GM19240 (cell line): ENCODE measurements around the gene SMURF1.
"Not testable (repeated sequence)": the region's sequence is repeated elsewhere in the genome, so short reads cannot be mapped to it uniquely, and the experiment has no call there.

Experiments
- DNase-seq: peaks from one replicate; pipeline ENCODE4 v3.0.0; 2011; ENCODE audit warnings: low spot score; ENCODE audit not compliant: insufficient read length

SMURF1 gene

DNA sequence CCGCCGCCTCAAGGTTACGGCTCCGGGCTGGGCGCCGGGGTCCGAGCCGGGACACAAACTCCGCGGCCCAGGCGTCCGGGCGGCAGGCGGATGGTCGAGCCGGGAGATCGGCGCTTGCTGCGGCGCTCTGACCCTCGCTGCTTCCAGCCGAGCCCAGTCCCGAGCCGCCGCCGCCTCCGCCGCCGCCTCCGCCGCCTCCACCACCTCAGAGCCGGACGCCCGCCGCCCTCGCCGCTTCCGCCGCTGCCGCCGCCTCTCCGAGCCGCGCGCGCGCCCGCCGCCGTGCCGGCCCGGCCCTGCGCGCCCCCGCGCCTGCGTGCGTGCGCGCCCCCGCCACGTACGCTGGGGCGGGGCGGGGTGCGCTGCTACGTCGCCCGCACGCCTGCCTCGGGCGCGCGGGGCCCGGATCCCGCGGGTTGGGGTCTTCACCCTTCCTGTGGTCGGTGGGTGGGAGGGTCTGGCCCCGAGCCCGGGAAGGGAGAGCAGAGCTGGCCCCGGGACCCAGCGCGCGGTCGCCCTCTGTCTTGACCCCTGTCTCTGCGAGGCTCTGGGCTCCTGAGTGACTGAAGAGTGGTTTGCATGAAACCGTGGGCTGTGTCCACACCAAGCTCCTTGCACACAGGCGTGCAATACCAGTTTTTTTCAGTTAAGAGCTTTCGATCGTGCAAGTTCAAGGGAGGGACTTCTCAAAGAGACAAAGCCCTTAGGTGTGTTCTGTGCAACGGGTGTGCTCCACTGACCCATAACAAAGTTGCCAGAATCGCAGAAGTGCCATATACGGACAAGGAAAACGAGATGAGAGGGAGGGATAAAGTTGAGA lies at the start of gene SMURF1:
TSS of gene SMURF1 (minus strand) at position 256 of the 820 bp plus-strand sequence. CDS start 328 bp downstream, outside the sequence.
- DNase-seq = peak; percentile 33

DNA sequence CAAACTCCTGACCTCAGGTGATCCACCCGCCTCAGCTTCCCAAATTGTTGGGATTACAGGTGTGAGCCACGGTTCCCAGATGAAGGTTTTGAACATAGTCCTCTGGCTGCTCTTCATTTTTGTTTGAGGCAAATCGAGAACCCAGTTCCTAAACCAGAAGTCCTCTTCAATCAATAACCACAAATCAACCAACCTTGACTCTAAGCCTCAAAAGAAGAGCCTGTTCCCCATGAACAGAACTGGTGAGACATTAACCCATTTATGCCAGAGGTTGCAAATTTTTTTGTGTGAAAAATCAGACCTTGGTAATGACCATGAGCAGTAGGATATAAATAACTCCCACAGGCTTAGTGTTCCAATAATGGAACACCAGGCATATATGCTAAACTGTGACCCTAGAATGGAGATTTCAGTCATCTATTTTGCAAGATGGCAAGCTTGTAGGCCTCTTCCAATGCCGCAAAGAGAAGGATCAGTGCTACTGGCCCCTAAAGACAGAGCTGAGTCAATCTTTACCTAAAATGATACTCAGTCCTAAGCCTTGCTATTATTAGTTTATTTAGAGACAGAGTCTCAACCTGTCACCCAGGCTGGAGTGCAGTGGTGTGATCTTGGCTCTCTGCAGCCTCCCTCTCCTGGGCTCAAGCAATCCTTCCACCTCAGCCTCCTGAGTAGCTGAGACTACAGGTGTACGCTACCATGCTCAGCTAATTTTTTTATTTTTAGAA lies 48.1 kb upstream of the SMURF1 start:
- DNase-seq = no peak

DNA sequence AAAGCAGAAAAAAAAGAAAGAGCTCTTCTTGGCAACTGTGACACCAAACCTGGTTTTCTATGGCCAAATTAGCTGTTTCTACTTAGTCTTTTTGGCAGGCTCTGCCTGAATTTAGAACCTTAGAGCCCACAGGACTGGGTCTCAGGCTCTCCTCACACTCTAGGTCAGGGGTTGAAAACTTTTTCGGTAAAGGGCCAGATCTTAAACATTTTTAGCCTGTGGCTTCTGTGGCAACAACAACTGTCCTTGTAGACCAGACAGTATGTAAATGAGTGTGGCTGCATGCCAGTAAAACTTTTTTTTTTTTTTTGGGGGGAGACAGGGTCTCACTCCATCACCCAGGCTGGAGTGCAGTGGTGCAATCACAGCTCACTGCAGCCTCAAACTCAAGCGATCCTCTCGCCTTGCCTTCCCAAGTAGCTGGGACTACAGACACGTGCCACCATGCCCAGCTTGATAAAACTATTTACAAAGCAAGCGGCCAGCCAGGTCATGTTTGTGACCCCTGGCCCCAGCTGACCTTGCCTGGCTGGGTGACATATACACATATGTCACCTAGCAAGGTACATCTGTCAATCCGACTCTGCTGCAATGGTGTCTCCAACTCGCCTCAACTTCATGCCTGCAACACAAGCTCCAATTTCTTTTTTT lies 46.6 kb upstream of the SMURF1 start:
- DNase-seq = no peak

DNA sequence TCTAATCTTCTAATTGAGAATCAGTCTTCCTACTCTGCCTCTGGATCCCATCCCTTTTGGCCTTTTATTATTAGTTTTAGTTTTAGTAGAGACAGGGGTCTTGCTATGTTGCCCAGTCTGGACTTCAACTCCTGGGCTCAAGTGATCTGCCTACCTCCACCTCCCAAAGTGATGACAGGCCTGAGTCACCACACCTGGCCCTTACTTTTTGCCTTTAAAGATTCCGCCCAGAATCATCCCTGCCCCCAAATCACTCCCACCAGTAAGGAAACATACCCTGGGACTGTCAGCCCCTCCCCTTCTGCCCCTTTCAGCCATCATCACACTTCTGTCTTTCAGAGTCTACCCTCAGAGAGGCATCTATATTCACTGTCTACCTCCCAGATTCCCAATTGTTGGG lies 45.3 kb upstream of the SMURF1 start:
- no peak for DNase-seq

DNA sequence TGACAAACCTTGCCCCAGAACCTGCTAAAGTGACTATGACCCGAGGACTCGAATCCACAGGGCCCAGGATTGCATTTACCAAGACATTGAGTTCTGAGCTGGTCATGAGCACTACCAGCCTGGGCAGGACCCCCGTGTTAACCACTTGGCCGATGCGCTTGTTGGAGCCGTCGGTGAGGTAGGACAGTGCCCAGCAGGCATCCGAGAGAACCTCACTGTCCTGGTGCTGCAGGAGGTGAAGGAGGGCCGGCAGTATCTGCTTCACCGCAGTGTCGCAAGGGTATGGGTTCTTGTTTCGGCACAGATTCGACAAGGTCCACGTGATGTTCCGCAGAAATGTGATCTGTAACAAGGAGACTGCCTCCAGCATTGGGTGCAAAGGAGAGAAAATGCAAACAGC lies 44.3 kb upstream of the SMURF1 start:
- DNase-seq = no peak

DNA sequence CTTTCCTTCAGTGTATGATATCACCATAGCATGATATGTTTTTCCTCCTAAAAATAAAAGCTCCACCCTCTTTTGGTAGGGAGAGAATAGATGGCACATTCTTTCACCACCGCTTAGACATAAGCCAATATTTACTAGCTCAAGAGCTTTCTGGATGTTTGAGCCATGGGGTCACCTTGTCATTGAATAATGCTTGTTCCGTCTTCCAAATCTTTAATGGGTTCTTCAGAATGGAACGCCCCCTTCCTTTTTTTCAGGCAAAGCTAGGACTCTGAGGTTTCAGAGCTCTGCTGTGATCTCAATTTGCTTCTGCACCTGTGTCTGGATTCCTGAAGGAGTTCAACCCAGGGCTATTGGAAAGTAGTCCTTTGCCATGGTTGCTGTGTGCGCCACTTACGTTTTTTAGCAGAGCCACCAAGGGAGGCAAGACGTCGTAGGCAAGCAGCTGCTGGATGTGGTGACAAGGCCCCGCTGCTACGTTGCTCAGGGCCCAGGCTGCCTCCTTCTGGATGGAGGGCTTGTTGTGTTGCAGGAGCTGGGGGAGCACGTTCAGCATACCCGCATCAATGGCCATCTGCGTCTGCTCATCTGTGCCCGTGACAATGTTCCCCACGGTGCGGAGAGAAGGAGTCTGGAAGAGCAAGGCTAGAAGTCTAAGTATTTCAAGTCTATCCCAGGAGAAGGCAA lies 40.8 kb upstream of the SMURF1 start:
- no peak for DNase-seq

DNA sequence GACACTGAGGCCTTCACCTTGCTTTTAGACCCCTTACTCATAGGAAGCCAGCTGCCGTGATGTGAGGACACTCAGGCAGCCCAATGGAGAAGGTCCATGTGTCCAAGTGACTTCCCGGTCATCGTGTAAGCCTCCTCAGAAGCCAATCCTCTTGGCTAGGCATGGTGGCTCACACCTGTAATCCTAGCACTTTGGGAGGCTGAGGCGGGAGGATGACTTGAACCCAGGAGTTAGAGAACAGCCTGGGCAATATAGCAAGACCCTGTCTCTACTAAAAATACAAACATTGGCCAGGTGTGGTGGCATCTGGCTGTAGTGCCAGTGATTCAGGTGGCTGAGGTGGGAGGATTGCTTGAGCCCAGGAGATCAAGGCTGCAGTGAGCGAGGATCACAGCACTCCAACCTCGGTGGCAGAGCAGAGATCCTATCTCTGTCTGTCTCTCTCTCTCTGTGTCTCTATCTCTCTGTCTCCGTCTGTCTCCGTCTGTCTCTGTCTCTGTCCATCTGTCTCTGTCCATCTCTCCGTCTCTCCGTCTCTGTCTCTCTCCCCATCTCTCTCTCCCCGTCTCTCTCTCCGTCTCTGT lies 36.3 kb upstream of the SMURF1 start:
- DNase-seq = no peak

DNA sequence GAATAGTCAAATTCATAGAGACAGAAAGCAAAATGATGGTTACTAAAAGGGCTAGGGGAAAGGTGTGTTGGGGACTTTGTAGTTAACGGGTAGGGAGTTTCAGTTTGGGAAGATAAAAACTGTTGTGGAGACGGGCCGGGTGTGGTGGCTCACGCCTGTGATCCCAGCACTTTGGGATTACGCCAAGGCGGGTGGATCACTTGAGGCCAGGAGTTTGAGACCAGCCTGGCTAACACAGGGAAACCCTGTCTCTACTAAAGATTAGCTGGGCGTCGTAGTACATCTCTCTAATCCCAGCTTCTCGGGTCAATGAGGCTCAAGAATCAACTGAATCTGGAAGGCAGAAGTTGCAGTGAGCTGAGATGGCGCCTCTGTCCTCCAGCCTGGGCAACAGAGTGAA lies 33.3 kb upstream of the SMURF1 start:
- DNase-seq = no peak

DNA sequence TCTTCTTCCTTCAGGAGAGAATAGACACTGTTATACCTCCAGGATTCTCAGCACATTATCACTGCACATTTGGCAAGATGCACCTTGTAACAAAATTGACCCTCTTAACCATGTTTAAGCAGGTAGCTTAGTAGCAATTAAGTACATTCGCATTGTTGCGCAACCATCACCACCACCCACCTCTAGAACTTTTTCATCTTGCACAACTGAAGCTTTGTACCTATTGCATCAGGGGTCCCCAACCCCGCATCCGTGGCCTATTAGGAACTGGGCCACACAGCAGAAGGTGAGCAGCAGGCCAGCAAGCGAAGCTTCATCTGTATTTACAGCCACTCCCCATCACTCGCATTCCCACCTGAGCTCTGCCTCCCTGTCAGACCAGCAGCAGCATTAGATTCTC lies 29.9 kb upstream of the SMURF1 start:
- DNase-seq = no peak

DNA sequence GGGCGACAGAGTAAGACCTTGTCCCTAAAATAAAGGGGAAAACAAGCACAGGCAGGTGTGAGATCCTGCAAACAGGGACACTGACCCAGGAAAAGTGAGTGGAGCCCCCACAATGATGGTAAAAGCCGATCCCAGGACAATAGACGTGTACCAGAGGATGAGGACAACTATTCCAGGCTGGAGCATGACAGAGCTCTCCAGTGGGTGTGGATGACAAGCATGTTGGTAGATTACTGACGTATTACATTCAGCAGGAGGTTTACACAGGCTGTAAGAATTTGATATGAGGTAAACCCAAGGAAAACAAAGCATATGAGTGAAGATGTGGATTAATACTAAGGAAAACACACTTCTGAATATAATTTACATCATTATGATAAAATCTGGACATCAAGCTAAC lies 27.8 kb upstream of the SMURF1 start:
- DNase-seq = no peak

DNA sequence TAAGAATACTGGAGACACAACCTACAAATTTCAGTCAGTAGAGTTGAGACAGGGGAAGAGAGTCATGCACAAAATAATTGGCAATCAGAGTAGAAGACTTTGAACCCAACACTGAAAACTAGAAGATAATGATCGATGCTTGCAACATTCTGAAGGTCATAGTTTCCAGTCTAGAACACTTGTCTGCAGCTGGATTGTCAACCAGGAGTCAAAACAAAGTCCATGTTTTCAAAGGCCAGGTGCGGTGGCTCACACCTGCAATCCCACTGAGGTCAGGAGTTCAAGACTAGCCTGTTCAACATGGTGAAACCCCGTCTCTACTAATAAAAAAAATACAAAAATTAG lies 26.8 kb upstream of the SMURF1 start:
- DNase-seq = no peak

DNA sequence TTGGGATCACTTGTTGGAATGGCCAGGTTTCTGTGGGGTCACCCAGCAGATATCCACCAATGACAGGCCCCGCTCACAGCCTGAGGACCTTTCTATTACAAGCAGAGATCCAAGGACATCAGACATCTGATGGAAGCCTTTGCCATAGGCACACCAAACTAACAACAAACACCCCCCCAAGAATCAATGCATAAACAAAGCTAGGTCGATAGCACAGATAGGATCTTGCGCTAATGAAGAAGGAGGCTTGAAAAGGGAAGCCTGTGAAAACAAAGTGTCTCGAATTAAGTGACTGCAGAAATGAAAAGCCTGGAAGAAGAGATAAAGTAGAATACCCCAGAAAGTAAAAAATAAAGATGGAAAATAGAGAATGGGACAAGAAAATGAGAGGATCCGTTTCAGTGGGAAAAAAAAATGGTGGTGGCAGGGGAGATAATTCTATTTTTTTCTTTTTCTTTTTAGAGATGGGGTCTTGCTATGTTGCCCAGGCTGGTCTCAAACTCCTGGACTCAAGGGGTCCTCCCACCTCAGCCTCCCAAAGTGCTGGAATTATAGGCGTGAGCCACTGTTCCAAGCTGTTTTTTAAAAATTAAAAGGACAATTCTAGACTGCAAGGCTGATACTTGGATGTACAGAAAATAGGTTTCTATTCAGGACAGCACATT lies 26.3 kb upstream of the SMURF1 start:
- DNase-seq = no peak

DNA sequence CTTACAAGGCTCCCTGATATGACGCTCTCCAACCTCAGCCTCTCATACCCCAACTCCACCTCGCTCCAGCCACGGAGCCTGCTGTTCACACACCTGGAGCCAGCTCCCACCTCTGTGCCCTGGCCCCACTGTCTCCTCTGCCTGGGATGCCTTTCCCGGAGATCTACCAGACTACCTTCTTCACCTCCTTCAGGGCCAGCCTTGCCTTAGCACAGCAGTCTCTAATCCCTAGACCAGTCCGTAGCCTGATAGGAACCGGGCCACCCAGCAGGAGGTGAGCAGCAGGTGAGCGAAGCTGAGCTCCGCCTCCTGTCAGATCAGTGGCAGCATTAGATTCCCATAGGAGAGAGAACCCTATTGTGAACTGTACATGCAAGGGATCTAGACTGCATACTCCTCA lies 23.2 kb upstream of the SMURF1 start:
- DNase-seq = no peak

DNA sequence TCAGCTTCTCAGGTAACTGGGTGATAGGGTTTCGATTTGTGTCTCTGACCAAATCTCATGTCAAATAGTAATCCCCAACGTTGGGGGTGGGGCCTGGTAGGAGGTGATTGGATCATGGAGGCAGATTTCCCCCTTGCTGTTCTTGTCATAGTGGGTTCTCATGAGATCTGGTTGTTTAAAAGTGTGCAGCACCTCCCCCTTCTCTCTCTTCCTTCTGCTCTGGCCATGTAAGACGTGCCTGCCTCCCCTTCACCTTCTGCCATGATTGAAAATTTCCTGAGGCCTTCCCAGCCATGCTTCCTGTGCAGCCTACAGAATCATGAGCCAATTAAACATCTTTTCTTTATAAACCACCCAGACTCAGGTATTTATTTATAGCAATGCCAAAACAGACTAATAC lies 21.9 kb upstream of the SMURF1 start:
- no peak for DNase-seq

DNA sequence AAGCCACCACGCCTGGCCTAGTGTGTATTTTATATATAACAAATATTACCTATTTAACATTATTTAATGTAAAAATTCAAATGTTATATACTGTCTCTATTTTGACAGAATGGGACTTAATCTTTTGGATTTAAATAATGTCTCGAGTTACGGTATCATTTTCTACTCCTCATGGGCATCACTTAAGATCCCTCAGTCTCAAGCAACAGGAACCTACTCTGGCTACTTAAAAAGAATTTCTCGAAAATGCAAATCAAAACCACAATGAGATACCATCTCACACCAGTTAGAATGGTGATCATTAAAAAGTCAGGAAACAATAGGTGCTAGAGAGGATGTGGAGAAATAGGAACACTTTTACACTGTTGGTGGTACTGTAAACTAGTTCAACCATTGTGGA lies 19.8 kb upstream of the SMURF1 start:
- DNase-seq = not testable (repeated sequence)

DNA sequence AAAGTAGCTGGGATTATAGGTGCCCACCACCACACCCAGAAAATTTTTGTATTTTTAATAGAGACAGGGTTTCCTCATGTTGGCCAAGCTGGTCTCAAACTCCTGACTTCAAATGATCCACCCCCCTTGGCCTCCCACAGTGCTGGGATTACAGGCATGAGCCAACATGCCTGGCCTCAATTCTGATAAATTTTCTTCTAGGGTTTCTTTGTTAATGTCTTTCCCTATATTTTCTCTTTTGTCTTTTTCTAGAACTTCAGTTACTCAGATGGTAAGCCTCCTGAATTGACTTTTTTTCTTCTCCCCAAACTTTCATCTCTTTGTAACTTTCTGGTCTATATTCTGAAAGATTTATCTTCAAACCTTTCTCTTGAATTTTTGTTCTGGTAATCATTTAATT lies 12.7 kb upstream of the SMURF1 start:
- no peak for DNase-seq

DNA sequence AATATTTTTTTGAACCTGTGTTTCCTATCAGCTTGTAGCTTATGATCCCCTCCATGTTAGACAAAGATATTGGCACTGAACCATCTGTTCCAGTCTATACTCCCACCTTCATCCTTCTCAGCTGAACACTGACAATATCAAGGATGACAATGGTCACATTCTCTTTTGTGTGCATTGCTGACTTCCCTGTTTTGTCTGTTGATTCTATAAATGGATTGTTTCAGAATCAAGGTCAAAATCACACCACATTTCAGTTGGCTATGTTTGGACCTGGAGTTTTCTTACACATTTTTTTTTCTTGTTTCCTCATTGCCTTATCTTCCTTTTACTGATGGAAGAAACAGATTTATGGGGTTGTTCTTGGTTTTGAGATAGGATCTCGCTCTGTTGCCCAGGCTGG lies 11.3 kb upstream of the SMURF1 start:
- DNase-seq = no peak

DNA sequence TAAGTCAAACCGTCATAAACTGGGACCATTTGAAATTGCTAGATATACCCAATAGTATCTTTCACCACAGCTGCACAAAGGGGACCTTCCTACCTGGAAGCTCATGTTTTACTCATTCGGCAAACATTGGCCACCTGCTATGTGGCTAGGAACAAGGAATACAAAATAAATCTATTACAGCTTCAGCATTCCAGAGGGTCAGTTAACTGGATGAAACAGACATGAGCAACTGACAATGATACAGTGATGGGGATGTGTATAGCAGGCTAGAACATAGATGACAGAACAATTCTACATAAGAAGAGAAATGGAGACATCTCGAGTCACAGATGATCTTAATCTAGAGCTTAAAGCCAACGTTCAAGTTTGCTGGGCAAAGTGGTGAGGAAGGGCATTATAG lies 3.1 kb upstream of the SMURF1 start:
- DNase-seq = no peak

DNA sequence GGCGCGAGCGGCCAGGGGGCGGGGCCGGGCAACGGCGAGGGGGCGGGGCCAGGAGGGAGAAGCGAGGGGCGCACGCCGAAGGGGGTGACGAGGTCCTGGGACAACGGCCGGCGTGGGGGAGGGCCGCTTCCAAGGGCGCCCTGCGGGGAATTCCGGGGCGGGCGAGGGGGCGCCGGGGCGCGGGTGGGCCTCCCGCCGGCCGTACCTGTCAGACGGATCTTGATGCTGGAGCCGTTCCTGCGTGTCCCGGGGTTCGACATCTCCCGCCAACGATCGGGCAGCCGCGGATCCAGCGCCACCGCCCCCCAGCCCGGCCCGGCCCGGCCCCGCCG lies 421 bp downstream of the SMURF1 start:
- no peak for DNase-seq

DNA sequence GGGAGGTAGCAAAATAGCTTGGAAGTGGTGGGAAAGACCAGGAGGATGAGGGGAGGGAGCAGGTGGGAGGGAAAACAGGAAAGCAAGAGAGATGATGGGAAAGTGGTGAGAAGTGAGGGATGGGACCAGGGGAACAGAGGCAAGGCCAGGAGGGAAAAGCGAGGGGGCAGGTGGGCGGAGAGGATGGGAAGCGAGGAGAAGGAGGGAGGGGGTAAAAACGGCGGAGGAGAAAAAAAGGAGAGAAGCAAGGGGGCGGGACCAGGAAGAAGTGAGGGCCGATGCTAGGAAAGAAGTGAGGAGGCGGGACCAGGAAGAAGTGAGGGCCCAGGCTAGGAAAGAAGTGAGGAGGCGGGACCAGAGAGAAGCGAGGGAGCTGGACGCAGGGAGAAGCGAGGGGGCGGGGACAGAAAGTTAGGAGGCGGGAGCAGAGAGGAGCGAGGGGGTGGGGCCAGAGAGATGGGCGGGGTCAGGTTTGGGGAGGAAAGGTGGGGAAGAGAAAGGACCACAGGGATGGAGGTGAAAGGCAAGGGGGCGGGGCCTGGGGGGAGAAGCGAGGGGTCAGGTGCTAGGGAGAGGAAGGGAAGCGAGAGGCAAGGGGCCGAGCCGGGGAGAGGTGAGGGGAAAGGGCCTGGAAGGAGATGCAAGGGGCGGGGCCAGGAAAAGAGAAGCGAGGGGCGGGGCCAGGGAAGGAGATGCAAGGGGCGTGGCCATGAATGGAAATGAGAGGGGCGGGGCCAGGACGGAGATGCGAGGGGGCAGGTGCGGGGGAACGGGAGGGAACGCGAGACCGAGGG lies 984 bp downstream of the SMURF1 start:
- peak; percentile 61 for DNase-seq
